Hematopoietic multipotent progenitor cell treated with erythropoietin and hydrocortisone succinate and interleukin-3 and kit ligand, for 8 days (in vitro differentiated cells): Measurements from ENCODE around the gene C2.
"Not testable (repeated sequence)": the region's sequence is repeated elsewhere in the genome, so short reads cannot be mapped to it uniquely, and the experiment has no call there.

Experiments
- DNase-seq: peaks from one replicate; pipeline ENCODE4 v3.0.0-alpha.2; 2015

Gene C2

DNA sequence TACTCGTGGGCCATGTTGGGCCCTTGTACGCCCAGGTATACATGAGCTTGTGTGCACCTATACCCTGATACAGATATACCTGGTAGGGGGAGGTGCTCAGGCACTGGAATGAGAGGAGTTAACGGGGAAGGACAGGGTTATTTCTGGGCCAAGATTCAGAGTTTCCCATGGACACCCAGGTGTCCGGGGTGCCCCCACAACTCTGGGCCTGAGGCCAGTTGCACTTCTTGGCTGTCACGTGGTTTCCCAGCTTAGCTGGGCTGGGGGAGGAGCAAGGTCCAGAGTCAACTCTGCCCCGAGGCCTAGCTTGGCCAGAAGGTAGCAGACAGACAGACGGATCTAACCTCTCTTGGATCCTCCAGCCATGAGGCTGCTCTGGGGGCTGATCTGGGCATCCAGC, 54.2 kb downstream of the C2 start, which contains the start of gene C4A:
Gene C4A (plus strand): TSS at position 314 of the 400 bp plus-strand sequence. CDS start 51 bp downstream, at position 365.
- DNase-seq: not testable (repeated sequence)

DNA sequence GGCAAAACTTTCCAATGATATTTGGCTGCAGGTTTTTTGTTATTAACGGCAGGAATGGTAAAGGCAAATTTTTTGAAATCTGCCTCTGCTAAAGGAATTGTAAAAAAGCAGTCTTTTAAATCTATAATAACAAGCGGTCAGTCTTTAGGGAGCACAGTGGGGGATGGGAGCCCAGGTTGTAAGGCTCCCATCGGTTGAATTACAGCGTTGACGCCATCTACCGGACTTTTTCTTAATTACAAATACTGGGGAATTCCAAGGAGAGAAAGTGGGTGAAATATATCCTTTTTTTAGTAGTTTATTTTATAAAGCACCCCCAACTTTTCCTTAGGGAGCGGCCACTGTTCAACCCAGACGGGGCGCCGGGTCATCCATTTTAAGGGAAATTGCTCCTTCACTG, 61.8 kb downstream of the C2 start:
- DNase-seq: not testable (repeated sequence)

- not testable (repeated sequence) for DNase-seq
Measured at GRCh38 chr6:31994421-31994820, 66.9 kb downstream of the C2 start.
